Measurements from ENCODE around the gene TRIM27.
"Not testable (repeated sequence)": the region's sequence is repeated elsewhere in the genome, so short reads cannot be mapped to it uniquely, and the experiment has no call there.

TRIM27 gene

GRCh38 chr6:28864326-28864923 lies 59.4 kb downstream of the TRIM27 start:
- DNase-seq (ENCODE audit: low read depth in 2 of 2), result no peak

GRCh38 chr6:28863604-28864325 lies 60.0 kb downstream of the TRIM27 start:
- peak; percentile 71 to 76 for DNase-seq (ENCODE audit: low read depth in 2 of 2)

GRCh38 chr6:28862077-28862476 lies 61.7 kb downstream of the TRIM27 start:
- no peak for DNase-seq (ENCODE audit: low read depth in 2 of 2)

GRCh38 chr6:28861339-28861738 lies 62.4 kb downstream of the TRIM27 start:
- no peak for DNase-seq (ENCODE audit: low read depth in 2 of 2)

- no peak for DNase-seq (ENCODE audit: low read depth in 2 of 2)
Observed at GRCh38 chr6:28860581-28860980, 63.2 kb downstream of the TRIM27 start.

GRCh38 chr6:28858963-28859362 lies 64.8 kb downstream of the TRIM27 start:
- DNase-seq (ENCODE audit: low read depth in 2 of 2), result no peak

GRCh38 chr6:28856620-28857005 lies 67.2 kb downstream of the TRIM27 start:
- DNase-seq (ENCODE audit: low read depth in 2 of 2), result no peak

GRCh38 chr6:28854405-28854804 lies 69.4 kb downstream of the TRIM27 start:
- DNase-seq (ENCODE audit: low read depth in 2 of 2), result not testable (repeated sequence)

Data from stimulated activated CD8-positive, alpha-beta memory T cell treated with anti-CD3 and anti-CD28 coated beads, Interleukin-2, amount 100 ng/mL, for 1 hour (primary cell).